ENCODE results near the gene TOP2B.

Gene TOP2B

GRCh38 chr3:25557694-25558093, 107.0 kb downstream of the TOP2B start:
- no peak for DNase-seq (ENCODE audit: low spot score)

GRCh38 chr3:25556447-25556846, 108.3 kb downstream of the TOP2B start:
- no peak for DNase-seq (ENCODE audit: low spot score)

DNA sequence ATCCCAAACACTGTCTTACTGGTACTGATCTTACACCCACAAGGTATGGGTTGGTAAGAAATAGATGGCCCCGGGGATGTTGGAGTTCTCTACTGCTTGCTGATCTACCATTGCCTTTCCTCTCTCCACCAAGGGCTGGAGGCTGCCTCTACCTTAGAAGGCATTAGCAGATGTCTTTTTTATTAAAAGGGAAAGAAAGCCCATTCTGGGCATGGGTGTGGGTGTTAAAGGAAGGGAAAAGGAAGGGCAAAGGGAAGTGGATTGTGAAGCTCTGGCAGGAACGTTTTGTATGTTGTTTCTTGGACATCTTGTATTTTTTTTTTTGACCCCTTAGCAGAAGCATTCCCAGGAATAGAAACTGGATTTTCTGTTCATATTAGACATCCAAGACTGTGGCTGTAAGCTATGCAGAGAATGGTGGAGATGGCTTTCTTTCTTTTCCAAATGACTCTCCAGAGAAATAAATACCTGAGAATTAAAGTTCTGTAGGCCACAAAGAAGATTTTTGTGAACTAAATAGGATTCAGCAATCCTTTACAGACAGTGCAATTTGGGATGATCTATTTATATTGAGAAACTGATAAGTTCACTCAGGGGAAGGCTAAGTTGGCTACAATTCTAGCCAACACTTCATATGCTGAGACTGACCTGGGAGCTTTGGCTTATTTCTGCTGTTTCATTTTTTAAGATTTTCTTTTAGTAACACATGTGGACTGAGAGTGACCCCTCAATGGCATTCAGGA, 108.8 kb downstream of the TOP2B start:
- no peak for DNase-seq (ENCODE audit: low spot score)

GRCh38 chr3:25554376-25554775, 110.3 kb downstream of the TOP2B start:
- no peak for DNase-seq (ENCODE audit: low spot score)

DNA sequence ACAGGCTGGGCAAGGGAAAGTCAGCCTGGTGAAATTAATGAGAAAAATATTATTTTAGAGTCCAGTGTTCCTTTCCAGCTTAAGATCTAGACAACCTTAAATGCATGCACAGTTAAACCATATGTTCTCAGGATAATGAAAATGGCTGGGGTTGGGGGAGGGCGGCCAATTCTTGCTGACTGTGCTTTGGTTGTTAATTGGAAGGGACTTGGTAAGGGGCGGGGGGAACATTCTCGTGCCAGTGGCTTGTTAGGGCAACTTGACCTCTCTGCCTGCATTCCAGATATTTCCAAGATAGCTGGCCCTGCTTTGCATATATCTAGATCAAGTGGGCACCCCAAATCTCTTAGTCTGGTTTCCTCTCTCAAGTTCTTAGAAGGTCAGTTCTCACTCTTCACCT, 112.5 kb downstream of the TOP2B start:
- no peak for DNase-seq (ENCODE audit: low spot score)

DNA sequence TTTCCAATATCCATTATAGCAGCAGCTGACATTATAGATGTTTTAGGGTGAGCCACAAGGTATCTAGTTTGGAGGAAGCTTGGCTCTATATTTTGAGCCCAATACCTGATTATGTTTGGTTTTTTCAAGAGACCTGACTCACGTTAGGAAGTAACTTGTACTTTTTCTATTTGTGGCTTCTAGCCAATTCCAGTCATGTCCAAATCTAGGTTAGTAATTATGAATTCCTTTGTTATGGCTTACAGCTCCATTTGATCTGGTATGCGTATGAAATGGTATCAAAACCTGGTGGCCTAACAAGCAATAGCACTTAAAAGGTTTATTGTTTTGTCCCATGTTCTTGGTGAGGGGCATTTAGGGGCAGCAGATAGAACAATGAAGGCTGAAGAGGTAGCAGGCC, 115.9 kb downstream of the TOP2B start:
- DNase-seq (ENCODE audit: low spot score): no peak

- DNase-seq (ENCODE audit: low spot score): no peak
Observed at GRCh38 chr3:25547943-25548674, 116.6 kb downstream of the TOP2B start.

All from LoVo (cell line).